Measurements from ENCODE around the gene DPP3.
A peak's percentile ranks its signal among the peaks of the same experiment; 100 is the strongest.
"Not testable (repeated sequence)": the region's sequence is repeated elsewhere in the genome, so short reads cannot be mapped to it uniquely, and the experiment has no call there.

Gene DPP3

DNA sequence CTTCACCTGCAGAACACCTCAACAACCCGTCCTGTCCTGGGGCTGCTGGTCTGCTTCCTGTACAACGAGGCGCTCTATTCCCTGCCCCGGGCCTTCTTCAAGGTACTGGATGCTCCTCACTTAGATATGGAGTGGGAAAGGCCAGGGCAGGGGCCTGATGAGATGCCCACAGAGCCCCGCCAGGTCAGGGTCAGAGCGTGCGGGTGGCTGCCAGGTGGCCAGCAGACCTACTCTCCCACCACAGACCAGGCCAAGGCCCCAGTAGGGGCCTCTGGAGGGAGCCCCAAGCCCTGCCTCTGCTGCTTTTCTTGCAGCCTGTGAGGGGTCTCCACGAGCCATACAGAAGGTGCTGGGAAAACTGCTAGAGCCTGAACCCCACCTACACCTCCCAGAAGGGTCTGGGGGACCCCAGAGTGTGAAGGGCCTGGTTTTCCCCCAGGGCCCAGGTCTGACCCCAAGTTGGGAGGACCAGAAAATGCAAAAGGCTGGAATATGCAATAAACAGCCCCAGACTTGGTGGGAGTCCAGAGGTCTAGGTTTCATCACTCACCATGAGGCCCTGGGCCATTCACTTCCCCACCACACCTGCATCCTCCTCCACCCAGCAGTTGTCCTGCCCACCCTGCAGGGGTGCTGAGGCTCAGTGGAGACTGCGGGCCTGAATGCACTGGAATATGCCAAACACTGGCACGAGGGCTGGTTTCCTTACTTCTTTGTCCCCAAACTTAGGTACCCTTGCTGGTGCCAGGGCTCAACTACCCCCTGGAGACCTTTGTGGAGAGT is 50.9 kb downstream of the DPP3 start:
- FAIRE-seq (no peak), DNase-seq (ENCODE audit: low spot score) (no peak)

DNA sequence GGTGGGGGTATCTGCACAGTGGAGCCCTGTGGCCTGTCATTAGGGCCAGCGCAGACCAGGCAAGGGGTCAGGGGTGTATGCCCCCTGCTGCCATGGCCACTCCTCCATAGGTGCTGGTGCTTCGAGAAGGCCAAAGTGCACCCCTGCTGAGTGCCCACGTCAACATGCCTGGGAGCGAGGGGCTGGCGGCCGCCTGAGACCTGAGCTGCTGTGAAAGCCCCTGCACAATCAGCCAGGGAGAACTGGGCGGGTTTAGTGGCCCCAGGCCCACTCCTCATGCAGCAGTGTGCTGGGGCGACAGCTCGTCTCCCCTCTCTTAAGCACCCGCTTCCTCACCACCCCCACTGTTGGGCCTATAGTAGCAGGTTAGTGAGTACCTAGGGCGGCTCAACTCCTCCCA is 51.6 kb downstream of the DPP3 start:
- DNase-seq (ENCODE audit: low spot score): no peak
- FAIRE-seq: no peak

DNA sequence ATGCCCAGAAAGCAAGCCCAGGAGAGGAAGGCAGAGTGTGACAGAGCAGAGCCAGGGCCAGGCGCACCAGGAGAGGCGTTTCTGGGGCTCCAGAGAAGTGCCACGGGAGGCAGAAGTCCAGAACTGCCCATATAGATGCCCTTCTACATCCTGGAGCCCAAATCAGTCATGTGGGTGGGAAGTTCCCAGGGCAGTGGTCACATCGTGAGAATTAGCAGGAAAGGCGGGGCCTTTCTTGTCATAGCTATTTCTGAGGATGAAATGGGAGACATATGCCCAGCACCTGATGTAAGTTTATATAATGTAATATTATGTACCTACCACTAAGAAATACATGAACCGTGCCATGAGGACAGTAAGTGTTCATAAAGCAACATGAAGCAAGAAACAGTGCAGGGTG is 52.5 kb downstream of the DPP3 start:
- no peak for FAIRE-seq
- no peak for DNase-seq (ENCODE audit: low spot score)

- no peak for DNase-seq (ENCODE audit: low spot score)
- FAIRE-seq: no peak
These were observed 59.1 kb downstream of the DPP3 start for GRCh38 chr11:66539170-66539869.

DNA sequence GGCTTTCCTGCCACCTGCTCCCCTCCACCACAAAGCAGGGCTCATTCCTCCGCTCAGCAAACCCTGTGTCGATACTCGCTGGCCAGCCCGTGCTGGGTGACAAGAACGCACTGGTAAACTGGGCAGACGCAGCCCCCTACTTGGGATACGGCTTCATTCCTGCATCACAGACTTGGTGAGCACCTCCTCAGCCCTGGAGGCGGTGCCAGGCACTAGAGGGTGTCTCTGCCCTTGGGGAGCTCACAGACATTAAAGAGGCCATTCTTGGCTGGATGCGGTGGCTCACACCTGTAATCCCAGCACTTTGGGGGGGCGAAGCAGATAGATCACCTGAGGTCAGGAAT is 59.6 kb downstream of the DPP3 start:
- no peak for FAIRE-seq

GRCh38 chr11:66540598-66540997 is 60.4 kb downstream of the DPP3 start:
- not testable (repeated sequence) for FAIRE-seq; DNase-seq (ENCODE audit: low spot score)

More for the DNA sequence above, 59.6 kb downstream of the DPP3 start:
- DNase-seq (ENCODE audit: low spot score): no peak

DNA sequence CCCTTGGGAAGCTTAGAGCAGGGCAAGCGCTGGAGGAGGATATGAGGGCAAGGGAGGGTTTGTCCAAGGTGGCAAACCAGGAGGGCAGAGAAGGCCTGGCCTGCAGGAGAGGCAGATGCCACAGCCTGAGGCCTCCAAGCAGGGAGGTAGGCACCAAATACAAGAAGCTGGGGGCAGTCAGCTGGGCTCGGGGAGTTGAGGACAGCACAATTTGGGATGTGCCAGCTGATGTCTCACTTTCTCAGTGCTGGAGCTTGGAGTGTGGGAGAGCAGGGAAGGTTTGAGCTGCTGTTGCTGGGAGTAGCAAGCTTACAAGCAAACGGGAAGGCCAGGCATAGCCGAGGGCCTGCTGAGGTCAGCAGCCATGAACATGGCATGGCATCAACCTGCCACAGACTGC is 61.7 kb downstream of the DPP3 start:
- DNase-seq (ENCODE audit: low spot score) (no peak), FAIRE-seq (no peak)

DNA sequence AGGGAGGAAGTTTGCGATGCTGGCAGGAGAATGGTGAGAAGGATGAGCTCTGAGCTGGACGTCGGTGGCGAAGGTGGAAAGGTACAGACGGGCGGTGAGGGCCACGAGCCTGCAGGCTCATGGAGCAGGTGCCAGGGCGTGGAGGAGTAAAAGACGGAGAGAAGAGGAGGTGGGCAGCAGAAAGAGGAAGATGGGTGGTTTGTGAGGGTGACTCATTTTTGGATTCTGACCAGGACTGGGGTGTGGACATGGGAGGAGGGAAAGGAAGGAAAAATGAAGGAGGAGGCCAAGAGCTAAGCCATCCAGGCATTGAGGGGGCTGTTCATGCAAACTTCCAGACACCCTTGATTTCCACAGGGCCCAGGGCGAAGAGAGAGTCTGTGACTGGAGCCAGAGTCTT is 62.1 kb downstream of the DPP3 start:
- no peak for DNase-seq (ENCODE audit: low spot score)
- FAIRE-seq: peak; percentile 44

GRCh38 chr11:66543263-66544107 is 63.3 kb downstream of the DPP3 start:
- FAIRE-seq: no peak
- no peak for DNase-seq (ENCODE audit: low spot score)

GRCh38 chr11:66544952-66545351 is 64.7 kb downstream of the DPP3 start:
- not testable (repeated sequence) for DNase-seq (ENCODE audit: low spot score); FAIRE-seq

- FAIRE-seq (no peak), DNase-seq (ENCODE audit: low spot score) (peak; percentile 99)
These were observed 65.6 kb downstream of the DPP3 start, which contains the start of gene ZDHHC24 for GRCh38 chr11:66545701-66546367. TSS of gene ZDHHC24 (minus strand) at chr11:66546048. CDS start at chr11:66546003, 45 bp downstream.

DNA sequence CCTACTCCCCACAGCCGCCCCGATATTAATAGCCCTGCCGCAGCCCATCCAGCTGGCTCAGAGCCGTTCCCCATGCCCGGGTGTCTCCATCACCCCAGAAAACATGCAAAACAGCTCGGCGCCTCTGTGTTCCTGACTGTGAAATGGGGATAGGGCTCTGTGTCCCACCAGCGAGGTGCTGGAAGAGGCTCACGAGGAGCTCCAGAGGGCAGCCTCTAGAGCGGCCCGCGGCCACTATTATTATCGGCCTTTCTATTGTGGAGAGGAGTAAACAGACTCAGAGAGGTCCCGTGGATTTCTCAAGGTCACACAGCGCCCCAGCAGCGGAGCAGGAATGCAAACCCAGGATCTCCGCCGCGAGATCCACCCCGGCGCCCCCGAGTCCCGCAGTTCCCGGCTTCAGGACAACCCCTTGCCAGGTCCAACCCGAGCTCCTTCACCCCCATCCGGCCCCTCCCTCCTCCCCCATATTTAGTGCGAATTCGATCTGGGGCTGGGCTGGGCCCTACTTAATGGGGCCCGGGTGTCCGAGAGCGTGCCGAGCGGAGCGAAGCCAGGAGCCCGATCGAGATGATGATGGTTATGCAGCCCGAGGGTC is 66.2 kb downstream of the DPP3 start, which contains the start of gene ACTN3:
Gene ACTN3, plus strand, starts transcription at position 536 of the 598 bp plus-strand sequence. Its CDS starts 35 bp downstream, at position 571.
- DNase-seq (ENCODE audit: low spot score): no peak
- FAIRE-seq: no peak

GRCh38 chr11:66546966-66547661 is 66.9 kb downstream of the DPP3 start:
- no peak for DNase-seq (ENCODE audit: low spot score)
- FAIRE-seq: no peak

- no peak for DNase-seq (ENCODE audit: low spot score)
- no peak for FAIRE-seq
These were observed 67.4 kb downstream of the DPP3 start for GRCh38 chr11:66547662-66548009.

GRCh38 chr11:66548041-66548440 is 67.8 kb downstream of the DPP3 start:
- DNase-seq (ENCODE audit: low spot score) (no peak), FAIRE-seq (no peak)

DNA sequence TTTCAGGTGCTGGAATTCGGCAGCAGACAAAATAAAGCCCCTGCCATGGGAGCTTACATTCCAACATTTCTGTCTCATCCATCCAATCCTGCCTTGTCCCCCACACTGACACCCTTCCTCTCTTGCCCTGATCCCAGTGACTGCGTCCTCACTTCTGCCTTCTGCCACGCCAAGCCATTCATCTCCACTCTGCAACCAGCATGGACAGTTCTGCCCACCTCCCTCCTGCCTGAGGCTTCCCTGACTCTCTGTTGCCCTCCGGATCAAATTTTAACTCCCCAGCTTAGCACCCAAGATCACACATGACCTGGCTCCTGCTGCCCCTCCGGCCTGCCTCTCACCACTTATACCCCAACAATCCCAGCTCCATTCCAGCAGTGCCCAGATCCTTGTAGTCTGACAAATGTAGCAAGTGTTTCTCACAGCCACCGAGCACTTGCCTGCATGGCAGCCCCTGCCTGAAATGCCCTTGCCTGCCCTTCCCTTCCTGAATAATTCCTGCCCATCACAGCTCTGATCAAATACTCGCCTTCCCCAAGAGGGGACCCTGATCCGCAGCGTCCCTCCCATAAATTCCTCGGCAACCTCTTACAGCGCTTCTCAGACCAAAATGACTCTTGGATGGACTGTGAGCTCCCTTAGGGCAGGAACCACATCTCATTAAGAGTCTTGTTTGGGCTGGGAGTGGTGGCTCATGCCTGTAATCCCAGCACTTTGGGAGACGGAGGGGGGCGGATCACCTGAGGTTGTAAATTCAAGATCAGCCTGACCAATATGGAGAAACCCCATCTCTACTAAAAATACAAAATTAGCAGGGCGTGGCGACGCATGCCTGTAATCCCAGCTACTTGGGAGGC is 68.8 kb downstream of the DPP3 start:
- no peak for FAIRE-seq
- no peak for DNase-seq (ENCODE audit: low spot score)

- DNase-seq (ENCODE audit: low spot score): no peak
- FAIRE-seq: no peak
These were observed 69.5 kb downstream of the DPP3 start for GRCh38 chr11:66549696-66550095.

GRCh38 chr11:66550887-66551286 is 70.7 kb downstream of the DPP3 start:
- DNase-seq (ENCODE audit: low spot score) (no peak), FAIRE-seq (no peak)

DNA sequence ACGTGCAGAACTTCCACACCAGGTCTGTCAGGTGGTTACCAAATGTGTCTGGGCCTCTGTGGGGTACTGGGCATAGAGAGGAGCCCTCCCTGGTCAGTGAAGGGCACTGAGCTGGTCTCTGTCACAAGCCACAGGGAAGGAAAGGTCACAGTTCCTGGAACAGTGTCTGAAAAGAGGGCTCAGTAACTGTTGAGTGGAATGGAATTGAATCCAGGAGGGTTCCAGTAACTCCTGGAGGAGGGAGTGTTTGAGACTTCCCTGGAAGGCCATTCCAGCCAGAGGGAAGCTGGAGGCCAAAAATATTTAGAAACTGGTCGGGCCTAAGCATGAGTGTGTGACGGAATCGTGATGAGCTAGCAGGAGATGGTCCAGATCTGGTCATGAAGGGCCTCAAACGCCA is 74.4 kb downstream of the DPP3 start:
- FAIRE-seq: no peak
- no peak for DNase-seq (ENCODE audit: low spot score)

All from urothelium cell line (cell line).